Muscle layer of colon (tissue), 2 donors: ENCODE measurements around the gene S100A3.

Experiments used
- H3K27ac ChIP-seq: one replicate; pipeline ENCODE4 v1.7.0; 2013; ENCODE audit warnings: low read depth, mild to moderate bottlenecking, low read length, moderate library complexity
- H3K27me3 ChIP-seq, 2 donors: one replicate each; pipeline ENCODE4 v1.7.0; 2013; ENCODE audit warnings: low read length in 2 of 2, mild to moderate bottlenecking in 2 of 2; ENCODE audit not compliant: insufficient read depth in 2 of 2, control insufficient read depth in 1 of 2
- H3K36me3 ChIP-seq: one replicate; pipeline ENCODE4 v1.7.0; 2013; ENCODE audit warnings: mild to moderate bottlenecking, low read length; ENCODE audit not compliant: insufficient read depth
- H3K4me1 ChIP-seq: one replicate; pipeline ENCODE4 v1.7.0; 2013; ENCODE audit warnings: mild to moderate bottlenecking, low read length; ENCODE audit not compliant: insufficient read depth
- H3K4me3 ChIP-seq, 2 donors: one replicate each; pipeline ENCODE4 v1.7.0; 2013; ENCODE audit warnings: low read length in 2 of 2, low read depth in 1 of 2, mild to moderate bottlenecking in 1 of 2, moderate library complexity in 1 of 2
- H3K9ac ChIP-seq: one replicate; pipeline ENCODE4 v1.7.0; 2013; ENCODE audit warnings: low read length
- H3K9me3 ChIP-seq: one replicate; pipeline ENCODE4 v1.7.0; 2013; ENCODE audit warnings: mild to moderate bottlenecking, low read length
- donor health status: abdominal sarcoma.
- donor health status: Adenocarcinoma of cecum.

The S100A3 gene

GRCh38 chr1:153557877-153558276 lies 8.8 kb upstream of the S100A3 start:
- Histone ChIP-seq H3K4me1 (peaks cover 14% of the 10 kb centered on the region), H3K9ac (no peak overlapping the region), H3K4me3 (no peak overlapping the region), H3K36me3 (no peaks in the 10 kb centered on the region), H3K27ac (no peak overlapping the region), H3K27me3 (no peaks in the 10 kb centered on the region), H3K9me3 (no peaks in the 10 kb centered on the region)

GRCh38 chr1:153556348-153556747 lies 7.3 kb upstream of the S100A3 start:
- Histone ChIP-seq H3K36me3 (no peaks in the 10 kb centered on the region), H3K9me3 (no peaks in the 10 kb centered on the region), H3K4me3 (no peak overlapping the region), H3K27ac (no peak overlapping the region), H3K9ac (no peak overlapping the region), H3K27me3 (no peaks in the 10 kb centered on the region), H3K4me1 (peaks cover 14% of the 10 kb centered on the region)

GRCh38 chr1:153553830-153554541 lies 4.9 kb upstream of the S100A3 start:
- H3K27ac ChIP-seq, result no peak overlapping the region
- H3K4me3 ChIP-seq, result no peak overlapping the region
- no peak overlapping the region for H3K9ac ChIP-seq
- no peaks in the 10 kb centered on the region for H3K9me3 ChIP-seq
- no peaks in the 10 kb centered on the region for H3K36me3 ChIP-seq
- H3K27me3 ChIP-seq, result no peaks in the 10 kb centered on the region
- H3K4me1 ChIP-seq, result peaks cover 30% of the 10 kb centered on the region

- Histone ChIP-seq H3K36me3 (no peaks in the 10 kb centered on the region), H3K9me3 (no peaks in the 10 kb centered on the region), H3K9ac (no peak overlapping the region), H3K4me3 (no peak overlapping the region), H3K27me3 (no peaks in the 10 kb centered on the region), H3K27ac (no peak overlapping the region), H3K4me1 (peaks cover 39% of the 10 kb centered on the region)
Observed at GRCh38 chr1:153553096-153553495, 4.0 kb upstream of the S100A3 start.

- Histone ChIP-seq H3K4me3 (no peak overlapping the region), H3K4me1 (peaks cover 46% of the 10 kb centered on the region), H3K9me3 (no peaks in the 10 kb centered on the region), H3K9ac (no peak overlapping the region), H3K27ac (no peak overlapping the region), H3K36me3 (no peaks in the 10 kb centered on the region), H3K27me3 (no peaks in the 10 kb centered on the region)
Observed at GRCh38 chr1:153552335-153552734, 3.3 kb upstream of the S100A3 start.

- Histone ChIP-seq H3K27me3 (no peaks in the 10 kb centered on the region), H3K9me3 (no peaks in the 10 kb centered on the region), H3K4me3 (no peak overlapping the region), H3K9ac (no peak overlapping the region), H3K27ac (peak overlapping the region; percentile 12), H3K36me3 (no peaks in the 10 kb centered on the region), H3K4me1 (peaks cover 59% of the 10 kb centered on the region)
Observed at GRCh38 chr1:153550827-153551500, 1.9 kb upstream of the S100A3 start.

GRCh38 chr1:153550398-153550758 lies 1.3 kb upstream of the S100A3 start:
- no peak overlapping the region for H3K27ac ChIP-seq
- H3K9me3 ChIP-seq, result no peaks in the 10 kb centered on the region
- H3K4me1 ChIP-seq, result peaks cover 65% of the 10 kb centered on the region
- H3K9ac ChIP-seq, result no peak overlapping the region
- H3K4me3 ChIP-seq, result no peak overlapping the region
- no peaks in the 10 kb centered on the region for H3K36me3 ChIP-seq
- no peaks in the 10 kb centered on the region for H3K27me3 ChIP-seq

- H3K9ac ChIP-seq, result no peak overlapping the region
- H3K4me1 ChIP-seq, result peaks cover 69% of the 10 kb centered on the region
- no peaks in the 10 kb centered on the region for H3K27me3 ChIP-seq
- no peaks in the 10 kb centered on the region for H3K9me3 ChIP-seq
- no peak overlapping the region for H3K27ac ChIP-seq
- no peak overlapping the region for H3K4me3 ChIP-seq
- no peaks in the 10 kb centered on the region for H3K36me3 ChIP-seq
Observed at GRCh38 chr1:153549741-153550397, 811 bp upstream of the S100A3 start.

GRCh38 chr1:153547560-153548551 lies 1.2 kb downstream of the S100A3 start:
- Histone ChIP-seq H3K4me3 (peak overlapping the region in 1 of 2 donors; percentile 29), H3K36me3 (peaks cover 13% of the 10 kb centered on the region), H3K27me3 (no peaks in the 10 kb centered on the region), H3K9me3 (no peaks in the 10 kb centered on the region), H3K4me1 (peaks cover 75% of the 10 kb centered on the region), H3K9ac (no peak overlapping the region), H3K27ac (no peak overlapping the region)

GRCh38 chr1:153546796-153547559 lies 2.1 kb downstream of the S100A3 start:
- Histone ChIP-seq H3K27ac (no peak overlapping the region), H3K4me3 (peak overlapping the region in 1 of 2 donors; percentile 64)

More at GRCh38 chr1:153546796-153547559, 2.1 kb downstream of the S100A3 start:
- Histone ChIP-seq H3K36me3 (peaks cover 13% of the 10 kb centered on the region), H3K4me1 (peaks cover 84% of the 10 kb centered on the region), H3K9ac (peak overlapping the region; percentile 59), H3K27me3 (no peaks in the 10 kb centered on the region), H3K9me3 (no peaks in the 10 kb centered on the region)
